ENCODE results near the gene EML2. TPM values are rescaled to one million over a fixed set of nuclear protein-coding genes. Genes with fewer than 3 reads are reported as not detected.
A peak's percentile ranks its signal among the peaks of the same experiment; 100 is the strongest.

Gene EML2
- total and polyA plus RNA-seq, 2 of the 8 experiments (the other 6 are each of a cell fraction or from before 2014, with no cell fraction given), result 28.8 to 29.4 TPM

- no peak for TF ChIP-seq POU5F1 (IDR thresholded peaks at IDR 0.05; ENCODE audit: low read depth, low read length)
- TF ChIP-seq KDM1A (IDR thresholded peaks at IDR 0.05; ENCODE audit: borderline replicate concordance, low read length), result peak; percentile 69; the same call in 1 of the 2 replicates
- peak; percentile 64 for TF ChIP-seq ASH2L (IDR thresholded peaks at IDR 0.05; ENCODE audit: low read length)
- TF ChIP-seq ZNF274 (IDR thresholded peaks at IDR 0.05; ENCODE audit: borderline replicate concordance, extremely low read depth, low read length), result no peak
- no peak for TF ChIP-seq ATF2 (IDR thresholded peaks at IDR 0.05; ENCODE audit: low read length)
- TF ChIP-seq RFX5 (IDR thresholded peaks at IDR 0.05; ENCODE audit: borderline replicate concordance, low read depth, low read length), result no peak
- TF ChIP-seq TAF7 (optimal IDR thresholded peaks at IDR 0.05; ENCODE audit: borderline replicate concordance, low read depth, low read length), result peak; percentile 31
- no peak for TF ChIP-seq SP2 (IDR thresholded peaks at IDR 0.05; ENCODE audit: low read length)
- TF ChIP-seq POLR2AphosphoS5 (IDR thresholded peaks at IDR 0.05; ENCODE audit: low read depth, low read length), result peak; percentile 88
- peak; percentile 45; the same call in 1 of the 2 replicates for TF ChIP-seq TBP (IDR thresholded peaks at IDR 0.05; ENCODE audit: low read depth, low read length)
- no peak for TF ChIP-seq CEBPB (IDR thresholded peaks at IDR 0.05; ENCODE audit: low read depth, low read length)
- TF ChIP-seq SP1 (IDR thresholded peaks at IDR 0.05; ENCODE audit: low read depth, low read length), result peak; percentile 80; the same call in 1 of the 2 replicates
These were observed 23.1 kb downstream of the EML2 start (continued) for GRCh38 chr19:45615795-45616703.

All from H1 (cell line).